Osteocyte (in vitro differentiated cells): Measurements from ENCODE around the gene RASSF1. TPM values are rescaled to one million over a fixed set of nuclear protein-coding genes. Genes with fewer than 3 reads are reported as not detected.
A peak's percentile ranks its signal among the peaks of the same experiment; 100 is the strongest.
"Not testable (repeated sequence)": the region's sequence is repeated elsewhere in the genome, so short reads cannot be mapped to it uniquely, and the experiment has no call there.

Source experiments
- DNase-seq: peaks from one replicate; pipeline ENCODE4 v3.0.0; 2021; ENCODE audit warnings: mixed read lengths; ENCODE audit not compliant: unreplicated experiment; ENCODE audit errors: extremely low spot score
- H3K27ac Mint-ChIP-seq: one replicate; pipeline ENCODE4 v1.8.0; 2021; ENCODE audit warnings: mild to moderate bottlenecking, mixed read lengths; ENCODE audit not compliant: unreplicated experiment
- H3K27me3 Mint-ChIP-seq: one replicate; pipeline ENCODE4 v1.8.0; 2021; ENCODE audit warnings: mixed read lengths; ENCODE audit not compliant: unreplicated experiment
- H3K36me3 Mint-ChIP-seq: one replicate; pipeline ENCODE4 v1.8.0; 2021; ENCODE audit warnings: mixed read lengths; ENCODE audit not compliant: unreplicated experiment
- H3K4me1 Mint-ChIP-seq: one replicate; pipeline ENCODE4 v1.8.0; 2021; ENCODE audit warnings: mixed read lengths; ENCODE audit not compliant: unreplicated experiment
- H3K4me3 Mint-ChIP-seq: one replicate; pipeline ENCODE4 v1.8.0; 2021; ENCODE audit warnings: mild to moderate bottlenecking, moderate library complexity, mixed read lengths; ENCODE audit not compliant: unreplicated experiment
- H3K9me3 Mint-ChIP-seq: one replicate; pipeline ENCODE4 v1.8.0; 2021; ENCODE audit warnings: mixed read lengths; ENCODE audit not compliant: unreplicated experiment
- CTCF ChIP-seq: fragments of 200-600 bp; sonication (generic); IDR thresholded peaks from 2 replicates; pipeline ENCODE4 v1.5.0; 2021; ENCODE audit warnings: antibody characterized with exemption, mild to moderate bottlenecking, moderate library complexity
- total RNA-seq: library from RNA; stranded (reverse); gene quantifications from 2 replicates; pipeline ENCODE4 v1.2.1, GENCODE V29; 2021

RASSF1 gene
- total RNA-seq, 1 donor from 2014 or later: 12.8 TPM

GRCh38 chr3:50317300-50317699 lies 23.3 kb downstream of the RASSF1 start:
- no peak overlapping the region for H3K4me3 Mint-ChIP-seq
- no peaks in the 10 kb centered on the region for H3K27me3 Mint-ChIP-seq
- peaks cover 26% of the 10 kb centered on the region for H3K4me1 Mint-ChIP-seq
- DNase-seq: no peak
- H3K27ac Mint-ChIP-seq: no peak overlapping the region
- peaks cover 7% of the 10 kb centered on the region for H3K36me3 Mint-ChIP-seq
- H3K9me3 Mint-ChIP-seq: no peaks in the 10 kb centered on the region
- no peak for TF ChIP-seq CTCF

- no peak overlapping the region for H3K4me3 Mint-ChIP-seq
- no peak for TF ChIP-seq CTCF
- H3K27ac Mint-ChIP-seq: peak overlapping the region; percentile 34
- DNase-seq: no peak
- no peaks in the 10 kb centered on the region for H3K9me3 Mint-ChIP-seq
- H3K4me1 Mint-ChIP-seq: peaks cover 23% of the 10 kb centered on the region
- no peaks in the 10 kb centered on the region for H3K27me3 Mint-ChIP-seq
- H3K36me3 Mint-ChIP-seq: peaks cover 7% of the 10 kb centered on the region
Observed at GRCh38 chr3:50316657-50317242, 23.9 kb downstream of the RASSF1 start.

- Mint-ChIP-seq H3K4me1 (peaks cover 15% of the 10 kb centered on the region), H3K4me3 (no peak overlapping the region), H3K27ac (no peak overlapping the region), H3K9me3 (no peaks in the 10 kb centered on the region), H3K36me3 (peaks cover 7% of the 10 kb centered on the region), H3K27me3 (no peaks in the 10 kb centered on the region)
- no peak for DNase-seq
- TF ChIP-seq CTCF: no peak
Observed at GRCh38 chr3:50314816-50315215, 25.8 kb downstream of the RASSF1 start.

GRCh38 chr3:50314342-50314741 lies 26.3 kb downstream of the RASSF1 start:
- Mint-ChIP-seq H3K4me3 (no peak overlapping the region), H3K27ac (no peak overlapping the region)

GRCh38 chr3:50312041-50312440 lies 28.6 kb downstream of the RASSF1 start:
- not testable (repeated sequence) for H3K27ac Mint-ChIP-seq, H3K4me1 Mint-ChIP-seq, H3K9me3 Mint-ChIP-seq, H3K36me3 Mint-ChIP-seq, H3K27me3 Mint-ChIP-seq, DNase-seq, H3K4me3 Mint-ChIP-seq

More at GRCh38 chr3:50314342-50314741, 26.3 kb downstream of the RASSF1 start:
- peaks cover 7% of the 10 kb centered on the region for H3K36me3 Mint-ChIP-seq
- DNase-seq: no peak
- no peaks in the 10 kb centered on the region for H3K9me3 Mint-ChIP-seq
- H3K4me1 Mint-ChIP-seq: peaks cover 10% of the 10 kb centered on the region
- TF ChIP-seq CTCF: no peak
- no peaks in the 10 kb centered on the region for H3K27me3 Mint-ChIP-seq

- H3K27ac Mint-ChIP-seq: no peak overlapping the region
- no peak for DNase-seq
- H3K4me1 Mint-ChIP-seq: peaks cover 14% of the 10 kb centered on the region
Observed at GRCh38 chr3:50304601-50305000, 36.0 kb downstream of the RASSF1 start.

More at GRCh38 chr3:50304601-50305000, 36.0 kb downstream of the RASSF1 start:
- H3K36me3 Mint-ChIP-seq: no peaks in the 10 kb centered on the region
- no peak overlapping the region for H3K4me3 Mint-ChIP-seq
- TF ChIP-seq CTCF: no peak
- no peaks in the 10 kb centered on the region for H3K27me3 Mint-ChIP-seq
- H3K9me3 Mint-ChIP-seq: no peaks in the 10 kb centered on the region
